RPMI7951 (cell line): ENCODE measurements around the gene FAM20A. TPM values are rescaled to one million over a fixed set of nuclear protein-coding genes. Genes with fewer than 3 reads are reported as not detected.
"Not testable (repeated sequence)": the region's sequence is repeated elsewhere in the genome, so short reads cannot be mapped to it uniquely, and the experiment has no call there.

Experiments
- DNase-seq: peaks from one replicate; pipeline ENCODE4 v3.0.0-alpha.2; 2012; ENCODE audit warnings: low read depth
- total RNA-seq: library from RNA; depleted of rRNA; stranded (reverse); fragments of >200 nt; shearing (Covaris generic); gene quantifications from 2 replicates; pipeline ENCODE4 v1.2.3, GENCODE V29; 2014; rRNA removed

The FAM20A gene
- total RNA-seq, 1 experiment from 2014 or later, result 0.36 TPM

- not testable (repeated sequence) for DNase-seq
Measured at GRCh38 chr17:68492394-68493054, 108.6 kb downstream of the FAM20A start.

GRCh38 chr17:68491381-68492231, 109.6 kb downstream of the FAM20A start:
- peak; percentile 39 for DNase-seq

GRCh38 chr17:68489919-68490318, 111.2 kb downstream of the FAM20A start:
- no peak for DNase-seq

Other genes with a start within 250 kb of the FAM20A start
- gene WIPI1, start 143.9 kb downstream of the FAM20A start, total RNA-seq, result 44.1 and 49.5 TPM in 2 replicates
- gene PRKAR1A, start 88.9 kb downstream of the FAM20A start, total RNA-seq, result 192 and 208 TPM in 2 replicates